Nephron (organoid): ENCODE results near the gene RPS19BP1.

Source experiments
- H3K27ac Mint-ChIP-seq, 3 experiments: 2 replicates each; pipeline ENCODE4 v1.8.0; 2020; ENCODE audit warnings: mixed read lengths in 3 of 3, mild to moderate bottlenecking in 2 of 3, moderate library complexity in 1 of 3
- H3K27me3 Mint-ChIP-seq: 2 replicates; pipeline ENCODE4 v1.8.0; 2021; ENCODE audit warnings: low read depth, mild to moderate bottlenecking, moderate library complexity, mixed read lengths
- H3K36me3 Mint-ChIP-seq: 2 replicates; pipeline ENCODE4 v1.8.0; 2020; ENCODE audit warnings: low read depth, mixed read lengths
- H3K4me1 Mint-ChIP-seq: 2 replicates; pipeline ENCODE4 v1.8.0; 2020; ENCODE audit warnings: mixed read lengths
- H3K4me3 Mint-ChIP-seq, 3 experiments: 2 replicates each; pipeline ENCODE4 v1.8.0; 2020; ENCODE audit warnings: mild to moderate bottlenecking in 3 of 3, mixed read lengths in 3 of 3, moderate library complexity in 2 of 3
- H3K9me3 Mint-ChIP-seq: 2 replicates; pipeline ENCODE4 v1.8.0; 2020; ENCODE audit warnings: mixed read lengths
- CTCF ChIP-seq, 3 experiments: fragments of 200-600 bp; sonication (generic); IDR thresholded peaks; one replicate each; pipeline ENCODE4 v1.5.0; 2021; ENCODE audit warnings: antibody characterized with exemption in 3 of 3; ENCODE audit not compliant: unreplicated experiment in 3 of 3

Gene RPS19BP1

GRCh38 chr22:39546889-39547586, 14.5 kb upstream of the RPS19BP1 start:
- Mint-ChIP-seq H3K4me3 (no peak overlapping the region), H3K9me3 (no peaks in the 10 kb centered on the region)

GRCh38 chr22:39545386-39546365, 13.1 kb upstream of the RPS19BP1 start:
- no peak for TF ChIP-seq CTCF (IDR thresholded peaks at IDR 0.05; ENCODE audit: unreplicated experiment in 3 of 3)
- Mint-ChIP-seq H3K4me3 (no peak overlapping the region), H3K27ac (no peak overlapping the region), H3K4me1 (no peaks in the 10 kb centered on the region), H3K27me3 (peaks cover 60% of the 10 kb centered on the region), H3K9me3 (no peaks in the 10 kb centered on the region), H3K36me3 (no peaks in the 10 kb centered on the region)

More at GRCh38 chr22:39546889-39547586, 14.5 kb upstream of the RPS19BP1 start:
- no peak overlapping the region for H3K27ac Mint-ChIP-seq
- no peaks in the 10 kb centered on the region for H3K36me3 Mint-ChIP-seq
- no peaks in the 10 kb centered on the region for H3K4me1 Mint-ChIP-seq
- H3K27me3 Mint-ChIP-seq, result peaks cover 72% of the 10 kb centered on the region
- TF ChIP-seq CTCF (IDR thresholded peaks at IDR 0.05; ENCODE audit: unreplicated experiment in 3 of 3), result no peak

- peaks cover 44% of the 10 kb centered on the region for H3K27me3 Mint-ChIP-seq
- TF ChIP-seq CTCF (IDR thresholded peaks at IDR 0.05; ENCODE audit: unreplicated experiment in 3 of 3), result peak in 1 of 3 experiments; percentile 49
- H3K4me1 Mint-ChIP-seq, result no peaks in the 10 kb centered on the region
These were observed 10.5 kb upstream of the RPS19BP1 start for GRCh38 chr22:39543095-39543494.

GRCh38 chr22:39537975-39538374, 5.4 kb upstream of the RPS19BP1 start:
- H3K4me1 Mint-ChIP-seq, result no peaks in the 10 kb centered on the region
- no peak overlapping the region for H3K4me3 Mint-ChIP-seq
- no peaks in the 10 kb centered on the region for H3K9me3 Mint-ChIP-seq
- no peak for TF ChIP-seq CTCF (IDR thresholded peaks at IDR 0.05; ENCODE audit: unreplicated experiment in 3 of 3)
- H3K27ac Mint-ChIP-seq, result no peak overlapping the region
- H3K27me3 Mint-ChIP-seq, result peaks cover 5% of the 10 kb centered on the region
- no peaks in the 10 kb centered on the region for H3K36me3 Mint-ChIP-seq

More at GRCh38 chr22:39543095-39543494, 10.5 kb upstream of the RPS19BP1 start:
- H3K9me3 Mint-ChIP-seq, result no peaks in the 10 kb centered on the region
- H3K27ac Mint-ChIP-seq, result no peak overlapping the region
- no peaks in the 10 kb centered on the region for H3K36me3 Mint-ChIP-seq
- no peak overlapping the region for H3K4me3 Mint-ChIP-seq

GRCh38 chr22:39536711-39537110, 4.2 kb upstream of the RPS19BP1 start:
- Mint-ChIP-seq H3K27me3 (peaks cover 3% of the 10 kb centered on the region), H3K4me1 (peaks cover 10% of the 10 kb centered on the region)

More at GRCh38 chr22:39536711-39537110, 4.2 kb upstream of the RPS19BP1 start:
- Mint-ChIP-seq H3K36me3 (no peaks in the 10 kb centered on the region), H3K27ac (no peak overlapping the region), H3K4me3 (no peak overlapping the region), H3K9me3 (no peaks in the 10 kb centered on the region)
- TF ChIP-seq CTCF (IDR thresholded peaks at IDR 0.05; ENCODE audit: unreplicated experiment in 3 of 3), result no peak
